Stimulated activated CD8-positive, alpha-beta memory T cell treated with anti-CD3 and anti-CD28 coated beads, Interleukin-15, amount 100 ng/mL, for 24 hours (primary cell): ENCODE measurements around the gene USP51.
"Not testable (repeated sequence)": the region's sequence is repeated elsewhere in the genome, so short reads cannot be mapped to it uniquely, and the experiment has no call there.

Experiments used
- DNase-seq: peaks from one replicate; pipeline ENCODE4 v3.0.0-alpha.2; 2020; ENCODE audit warnings: low read depth

USP51 gene

GRCh38 chrX:55489314-55490009 lies at the start of gene USP51:
TSS of gene USP51 (minus strand) at chrX:55489848. CDS start at chrX:55488939, 909 bp downstream.
- DNase-seq: no peak

- no peak for DNase-seq
Measured at GRCh38 chrX:55524487-55524886, 34.8 kb upstream of the USP51 start.

GRCh38 chrX:55523356-55523755 lies 33.7 kb upstream of the USP51 start:
- no peak for DNase-seq

GRCh38 chrX:55522596-55523276 lies 33.1 kb upstream of the USP51 start:
- DNase-seq: no peak

GRCh38 chrX:55521687-55522086 lies 32.0 kb upstream of the USP51 start:
- no peak for DNase-seq

- DNase-seq: not testable (repeated sequence)
Measured at GRCh38 chrX:55516794-55517481, 27.3 kb upstream of the USP51 start.

- not testable (repeated sequence) for DNase-seq
Measured at GRCh38 chrX:55513045-55513737, 23.5 kb upstream of the USP51 start.

GRCh38 chrX:55508410-55509152 lies 18.9 kb upstream of the USP51 start:
- not testable (repeated sequence) for DNase-seq

- DNase-seq: not testable (repeated sequence)
Measured at GRCh38 chrX:55507699-55508098, 18.1 kb upstream of the USP51 start.

GRCh38 chrX:55507010-55507409 lies 17.4 kb upstream of the USP51 start:
- not testable (repeated sequence) for DNase-seq

- DNase-seq: no peak
Measured at GRCh38 chrX:55490974-55491373, 1.3 kb upstream of the USP51 start.

GRCh38 chrX:55490121-55490520 lies 473 bp upstream of the USP51 start:
- DNase-seq: no peak

GRCh38 chrX:55488593-55489313 lies 895 bp downstream of the USP51 start:
- DNase-seq: no peak

- DNase-seq: no peak
Measured at GRCh38 chrX:55488006-55488592, 1.5 kb downstream of the USP51 start.

- no peak for DNase-seq
Measured at GRCh38 chrX:55487143-55487542, 2.5 kb downstream of the USP51 start.

GRCh38 chrX:55486736-55487135 lies 2.9 kb downstream of the USP51 start:
- no peak for DNase-seq

GRCh38 chrX:55484948-55485347 lies 4.7 kb downstream of the USP51 start:
- DNase-seq: no peak

- no peak for DNase-seq
Measured at GRCh38 chrX:55480390-55481062, 9.1 kb downstream of the USP51 start.

- not testable (repeated sequence) for DNase-seq
Measured at GRCh38 chrX:55479956-55480355, 9.7 kb downstream of the USP51 start.

GRCh38 chrX:55465791-55466190 lies 23.9 kb downstream of the USP51 start:
- DNase-seq: not testable (repeated sequence)
